GM18519 (cell line): ENCODE results near the gene POLR2J3.
"Not testable (repeated sequence)": the region's sequence is repeated elsewhere in the genome, so short reads cannot be mapped to it uniquely, and the experiment has no call there.

Experiments used
- ATAC-seq: cut with Tn5 transposase; IDR thresholded peaks from one replicate; pipeline ENCODE4 v1.9.1; 2021; ENCODE audit warnings: mild to moderate bottlenecking, moderate library complexity; ENCODE audit not compliant: unreplicated experiment, low FRiP score

The POLR2J3 gene

GRCh38 chr7:102589857-102590256, 17.5 kb upstream of the POLR2J3 start:
- peak; percentile 35 for ATAC-seq

- ATAC-seq, result not testable (repeated sequence)
Measured at GRCh38 chr7:102583495-102583894, 11.1 kb upstream of the POLR2J3 start.

- ATAC-seq, result not testable (repeated sequence)
Measured at GRCh38 chr7:102581722-102582121, 9.3 kb upstream of the POLR2J3 start.

- not testable (repeated sequence) for ATAC-seq
Measured at GRCh38 chr7:102578486-102578885, 6.1 kb upstream of the POLR2J3 start.

- not testable (repeated sequence) for ATAC-seq
Measured at GRCh38 chr7:102577315-102578240, 5.2 kb upstream of the POLR2J3 start.

GRCh38 chr7:102576363-102576762, 4.0 kb upstream of the POLR2J3 start:
- not testable (repeated sequence) for ATAC-seq

- not testable (repeated sequence) for ATAC-seq
Measured at GRCh38 chr7:102574607-102575006, 2.2 kb upstream of the POLR2J3 start.

- ATAC-seq, result not testable (repeated sequence)
Measured at GRCh38 chr7:102568620-102569019, 3.8 kb downstream of the POLR2J3 start.

GRCh38 chr7:102550808-102551422, 21.5 kb downstream of the POLR2J3 start, which contains the start of gene SPDYE2:
Gene SPDYE2, plus strand, starts transcription at chr7:102551226. Its CDS starts 2,030 bp downstream, at chr7:102553256.
- not testable (repeated sequence) for ATAC-seq

GRCh38 chr7:102546353-102546752, 26.0 kb downstream of the POLR2J3 start:
- ATAC-seq, result peak; percentile 78

GRCh38 chr7:102545288-102545687, 27.1 kb downstream of the POLR2J3 start:
- ATAC-seq, result not testable (repeated sequence)

- not testable (repeated sequence) for ATAC-seq
Measured at GRCh38 chr7:102544372-102544771, 28.0 kb downstream of the POLR2J3 start.

- not testable (repeated sequence) for ATAC-seq
Measured at GRCh38 chr7:102543596-102543995, 28.8 kb downstream of the POLR2J3 start, which contains the start of gene UPK3BL2. Gene UPK3BL2, minus strand, starts transcription at chr7:102543696. Its CDS starts 60 bp downstream, at chr7:102543636.

GRCh38 chr7:102542771-102543170, 29.6 kb downstream of the POLR2J3 start:
- not testable (repeated sequence) for ATAC-seq

- not testable (repeated sequence) for ATAC-seq
Measured at GRCh38 chr7:102542083-102542482, 30.3 kb downstream of the POLR2J3 start.

- not testable (repeated sequence) for ATAC-seq
Measured at GRCh38 chr7:102540604-102541003, 31.8 kb downstream of the POLR2J3 start.

- ATAC-seq, result not testable (repeated sequence)
Measured at GRCh38 chr7:102535062-102535615, 37.2 kb downstream of the POLR2J3 start.

- not testable (repeated sequence) for ATAC-seq
Measured at GRCh38 chr7:102532127-102532526, 40.3 kb downstream of the POLR2J3 start.

GRCh38 chr7:102531583-102531982, 40.8 kb downstream of the POLR2J3 start:
- ATAC-seq, result not testable (repeated sequence)

- ATAC-seq, result not testable (repeated sequence)
Measured at GRCh38 chr7:102527822-102528793, 44.3 kb downstream of the POLR2J3 start.
